Heart right ventricle (tissue), 16 donors: ENCODE results near the gene PGA4. TPM values are rescaled to one million over a fixed set of nuclear protein-coding genes. Genes with fewer than 3 reads are reported as not detected.
A peak's percentile ranks its signal among the peaks of the same experiment; 100 is the strongest.
"Not testable (repeated sequence)": the region's sequence is repeated elsewhere in the genome, so short reads cannot be mapped to it uniquely, and the experiment has no call there.

Experiments used
- ATAC-seq, 8 donors: fragments of 200-7000 bp; cut with Tn5 transposase; one replicate each; pipeline ENCODE4 v1.9.1; 2020; ENCODE audit warnings: mild to moderate bottlenecking in 8 of 8, moderate library complexity in 8 of 8, moderate number of reproducible peaks in 1 of 8
- DNase-seq, 2 donors: peaks; one replicate each; pipeline ENCODE4 v3.0.0-alpha.2; 2020
- H3K27ac ChIP-seq, 10 donors: fragments of 200-600 bp; sonication (generic) in 2 of 10; one replicate each; pipeline versions ENCODE4 v1.5.0 to v1.8.0; 2020 to 2022; ENCODE audit warnings: mild to moderate bottlenecking in 3 of 10
- H3K27me3 ChIP-seq, 7 donors: fragments of 200-600 bp; one replicate each; pipeline ENCODE4 v1.8.0; 2021 to 2022; ENCODE audit warnings: mild to moderate bottlenecking in 2 of 7
- H3K36me3 ChIP-seq, 9 donors: fragments of 200-600 bp; sonication (generic) in 1 of 9; one replicate each; pipeline versions ENCODE4 v1.5.0 to v1.8.0; 2020 to 2022; ENCODE audit warnings: mild to moderate bottlenecking in 2 of 9
- H3K4me1 ChIP-seq, 9 donors: fragments of 200-600 bp; sonication (generic) in 1 of 9; one replicate each; pipeline versions ENCODE4 v1.5.0 to v1.8.0; 2020 to 2022; ENCODE audit warnings: mild to moderate bottlenecking in 4 of 9
- H3K4me3 ChIP-seq, 10 donors: fragments of 200-600 bp; sonication (generic) in 2 of 10; one replicate each; pipeline versions ENCODE4 v1.5.0 to v1.8.0; 2020 to 2022; ENCODE audit warnings: mild to moderate bottlenecking in 7 of 10, moderate library complexity in 2 of 10
- H3K9me3 ChIP-seq, 11 donors: fragments of 200-600 bp in 10 of 11; sonication (generic) in 2 of 11; one replicate each; pipeline versions ENCODE4 v1.5.0 to v1.8.0; 2013 to 2022; ENCODE audit warnings: mild to moderate bottlenecking in 2 of 11, control low read depth in 1 of 11, moderate library complexity in 1 of 11
- WGBS, 2 donors: extraction: QIAGEN DNeasy Blood & Tissue Kit; methylation state at CpG; one replicate each; pipeline ENCODE4 v1.1.7; 2013; ENCODE audit warnings: inconsistent platforms in 1 of 2; 5-methylcytosine and 5-hydroxymethylcytosine counted together
- intact Hi-C, 10 donors: fragments of 100-400 bp; cut with DNase I; formaldehyde crosslinking; loops; one replicate each; pipeline versions ENCODE4 v1.11.1 to v1.14.2; 2022
- polyA plus RNA-seq, 2 donors: library from polyadenylated mRNA; stranded (reverse); fragments of 200-250 nt; gene quantifications; one replicate each; pipeline ENCODE4 v1.2.3, GENCODE V29; 2013
- total RNA-seq, 10 donors: library from RNA; stranded (reverse); fragmentation: NEBNext Ultra II Directional in 3 of 10; extraction: Animal tissue kit (Norgen Biotek cat#: 25700) in 3 of 10; gene quantifications; one replicate each; pipeline versions ENCODE4 v1.2.1 to v1.2.4, GENCODE V29; 2021 to 2023
- donor health status: Arrhythmogenic right ventricular cardiomyopathy.
- donor health status: ischemic (EF 13 %, LVEDD 7.1; RV severe dilation, severe dysfunction).
- donor health status: healthy with polysubstance abuse.
- donor health status: DM: no; HTN: yes; CAD: no.
- donor health status: DM: no; HTN: no; CAD: no.
- donor health status: ischemic (EF 25% LVEDD 6.9; RV normal size, moderate dysfunction).
- donor health status: ischemic (EF 25% LVEDD 5.7; RV mildly dilated, moderate dysfunction).
- donor health status: healthy.
- donor health status: DM: yes; HTN: yes; CAD: no.
- donor health status: Ischemic cardiomyopathy.
- donor health status: ischemic (EF 35%, LVEDD 5.7; RV mildly dilated, moderate dysfunction).
- donor health status: nonischemic (EF 11% LVEDD 7.7; RV severe dilation, severe dysfunction).
- donor health status: DM: yes; HTN: yes; CAD: no.
- donor health status: PGD.
- donor health status: ischemic (EF 29% LVEDD 5.4; RV normal size, mild dysfunction).
- donor health status: nonischemic (EF 23%, LVEDD 6.1; RV moderate dilation, normal function).

The PGA4 gene
- total and polyA plus RNA-seq, 12 donors: 0.76 to 2.6 (median 2.2) TPM; not detected in 8

DNA sequence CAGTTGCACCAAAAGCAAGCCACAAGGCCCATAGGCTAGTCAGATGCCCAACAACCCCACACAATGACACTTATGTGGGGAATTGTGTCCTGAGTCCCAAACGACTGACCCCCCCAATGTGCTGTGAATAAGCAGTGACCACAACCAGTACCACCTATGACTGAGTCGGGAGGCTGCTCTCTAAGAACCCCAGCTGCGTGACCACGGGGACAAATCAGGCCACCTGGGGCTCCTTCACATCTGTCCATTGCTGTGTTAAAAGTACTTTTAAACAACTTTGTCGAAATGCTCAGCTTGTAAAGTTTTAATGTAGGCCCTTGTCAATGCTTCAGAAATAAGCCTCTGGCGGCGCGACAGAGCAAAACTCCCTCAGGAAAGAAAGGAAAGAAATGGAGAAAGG is 18.1 kb downstream of the PGA4 start:
- H3K27me3 ChIP-seq, H3K36me3 ChIP-seq, H3K9me3 ChIP-seq, H3K4me1 ChIP-seq, H3K27ac ChIP-seq, DNase-seq, ATAC-seq, intact Hi-C loops, H3K4me3 ChIP-seq: not testable (repeated sequence)
- 66 to 67% methylated on average over 7 to 8 of the region's 8 CpGs for WGBS, 2 donors

DNA sequence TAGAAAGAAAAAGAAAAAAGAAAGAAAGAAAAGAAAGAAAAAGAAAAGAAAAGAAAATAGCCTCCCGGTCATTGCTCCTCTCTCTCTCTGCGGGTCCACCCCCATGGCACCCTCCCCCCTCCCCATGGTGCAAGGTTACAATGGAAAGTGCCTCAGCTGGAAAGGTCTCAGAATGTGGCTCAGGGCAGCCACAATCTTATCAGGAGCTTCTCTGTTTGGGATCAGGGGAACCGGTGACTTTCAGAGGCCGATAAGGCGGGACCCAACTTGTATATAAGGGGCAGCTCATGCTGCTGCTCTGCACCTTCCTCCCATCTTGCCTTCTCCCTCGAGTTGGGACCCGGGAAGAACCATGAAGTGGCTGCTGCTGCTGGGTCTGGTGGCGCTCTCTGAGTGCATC is 18.7 kb downstream of the PGA4 start, which contains the start of gene PGA5:
TSS of gene PGA5 (plus strand) at position 301 of the 400 bp plus-strand sequence. CDS start at position 353, 52 bp downstream.
- ATAC-seq, H3K9me3 ChIP-seq, H3K27ac ChIP-seq, H3K4me1 ChIP-seq, intact Hi-C loops, H3K36me3 ChIP-seq, H3K27me3 ChIP-seq, DNase-seq, H3K4me3 ChIP-seq: not testable (repeated sequence)
- no CpG with 5 or more reads among the region's 8 CpGs for WGBS, 2 donors

- H3K27me3 ChIP-seq, H3K4me3 ChIP-seq, H3K4me1 ChIP-seq, H3K36me3 ChIP-seq, H3K9me3 ChIP-seq, DNase-seq, H3K27ac ChIP-seq, intact Hi-C loops: not testable (repeated sequence)
- peak in 6 of 8 donors; percentile 24 to 65 (median 40) for ATAC-seq
- WGBS, 2 donors: no CpG with 5 or more reads among the region's 5 CpGs
Measured at GRCh38 chr11:61241526-61241925, 19.4 kb downstream of the PGA4 start.

DNA sequence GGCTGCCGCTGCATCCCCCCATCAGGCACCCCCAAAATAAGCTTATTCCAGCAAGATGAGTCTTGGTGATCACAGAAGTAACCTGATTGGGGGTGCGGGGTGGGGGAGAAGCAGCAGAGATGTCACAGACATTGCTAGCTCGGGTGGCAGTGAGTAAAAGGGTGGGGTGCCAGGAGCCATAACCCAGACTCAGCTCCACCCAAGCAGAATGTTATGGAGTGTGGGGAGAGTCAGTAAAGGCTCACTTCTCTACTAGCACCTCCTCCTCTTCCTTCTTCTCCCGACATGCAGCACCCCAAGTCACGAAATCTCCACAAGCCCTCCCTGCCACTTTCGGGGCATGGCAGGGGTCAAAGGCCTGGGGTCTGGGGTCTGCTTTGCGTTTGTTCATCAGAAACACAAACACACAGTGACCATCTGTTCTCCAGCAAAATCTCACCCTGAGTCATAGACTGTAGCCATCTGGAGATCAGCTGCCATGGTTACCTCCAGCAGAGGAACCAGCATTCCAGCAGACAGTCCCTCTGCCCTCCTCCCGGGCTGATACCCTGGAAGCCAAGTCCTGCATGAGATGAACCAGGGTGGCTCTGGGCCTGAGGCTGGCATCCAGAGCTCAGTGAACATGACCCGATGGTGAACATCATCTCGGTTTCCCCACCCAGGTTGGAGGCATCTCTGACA is 23.3 kb downstream of the PGA4 start:
- DNase-seq, H3K27ac ChIP-seq, ATAC-seq, H3K9me3 ChIP-seq, intact Hi-C loops, H3K27me3 ChIP-seq, H3K4me1 ChIP-seq, H3K36me3 ChIP-seq, H3K4me3 ChIP-seq: not testable (repeated sequence)
- no CpG with 5 or more reads among the region's 10 CpGs for WGBS, 2 donors

DNA sequence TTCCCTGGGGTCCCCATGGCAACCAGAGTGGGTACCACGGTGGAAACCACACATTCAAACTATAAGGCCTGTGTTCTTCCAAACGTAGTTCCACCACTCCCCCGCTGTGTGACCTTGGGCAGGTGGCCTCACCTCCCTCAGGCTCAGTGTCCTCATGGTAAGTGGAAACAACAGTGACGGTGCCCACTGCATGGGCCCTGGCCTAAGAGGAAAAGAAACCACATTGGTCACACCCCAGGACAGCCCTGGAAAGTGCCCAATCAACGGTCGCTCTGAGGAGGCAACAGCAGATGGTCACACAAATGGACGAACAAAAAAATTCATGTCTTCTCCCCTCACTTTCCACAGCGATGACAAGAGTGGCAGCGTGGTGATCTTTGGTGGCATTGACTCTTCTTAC is 25.9 kb downstream of the PGA4 start:
- H3K27ac ChIP-seq, H3K9me3 ChIP-seq, ATAC-seq, DNase-seq, H3K36me3 ChIP-seq, H3K4me3 ChIP-seq, H3K27me3 ChIP-seq, intact Hi-C loops: not testable (repeated sequence)
- peaks cover 0 to 11% (median 0%) of the 10 kb centered on the region in 9 donors for H3K4me1 ChIP-seq
- 88 to 91% methylated on average over 9 of the region's 9 CpGs for WGBS, 2 donors

DNA sequence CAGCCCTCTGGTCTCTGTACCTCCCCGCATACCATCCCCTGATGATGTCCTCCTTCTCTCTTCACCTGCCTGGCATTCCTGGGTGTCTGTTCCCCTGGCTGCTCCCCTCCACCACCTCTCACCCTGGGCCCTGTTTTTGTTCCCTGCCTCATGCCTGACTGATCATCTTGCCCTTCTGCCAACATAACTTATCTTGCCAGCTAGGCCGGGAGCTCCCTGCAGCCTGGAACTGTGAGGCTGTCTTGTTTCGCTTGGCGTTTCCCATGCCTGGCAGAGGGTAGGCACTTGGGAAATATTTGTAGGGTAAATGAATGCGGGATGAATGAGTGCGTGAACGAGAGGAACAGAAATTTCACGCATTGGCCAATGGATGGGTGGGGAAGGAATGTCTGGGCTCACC is 27.1 kb downstream of the PGA4 start:
- intact Hi-C loops, H3K27me3 ChIP-seq, H3K27ac ChIP-seq, H3K9me3 ChIP-seq, H3K4me3 ChIP-seq, H3K36me3 ChIP-seq: not testable (repeated sequence)
- ATAC-seq: peak; percentile 44 to 83 (median 70)
- WGBS, 2 donors: 75 to 80% methylated on average over 7 to 8 of the region's 8 CpGs
- DNase-seq: peak in 1 of 2 donors; percentile 24
- peaks cover 0 to 11% (median 0%) of the 10 kb centered on the region in 9 donors for H3K4me1 ChIP-seq

GRCh38 chr11:61250796-61251765 is 28.9 kb downstream of the PGA4 start:
- H3K9me3 ChIP-seq, H3K36me3 ChIP-seq, H3K4me3 ChIP-seq, H3K27me3 ChIP-seq, DNase-seq, H3K27ac ChIP-seq: not testable (repeated sequence)
- peak in 4 of 8 donors; percentile 22 to 42 (median 28) for ATAC-seq
- peaks cover 0 to 14% (median 0%) of the 10 kb centered on the region in 9 donors for H3K4me1 ChIP-seq
- 56 to 62% methylated on average over 20 of the region's 20 CpGs for WGBS, 2 donors
- intact Hi-C loops: loop anchor here in 3 of 10 donors (10.0 kb wide), 2 partner anchors 84 to 134 kb away; partner anchors contain the start of genes DDB1 (in 1 of the 3) and TKFC (in 1 of the 3)

- 44 to 47% methylated on average over 1 of the region's 1 CpG for WGBS, 2 donors
- H3K4me3 ChIP-seq, DNase-seq, H3K27me3 ChIP-seq, ATAC-seq, H3K9me3 ChIP-seq, H3K36me3 ChIP-seq, H3K27ac ChIP-seq: not testable (repeated sequence)
- intact Hi-C loops: loop anchor here in 3 of 10 donors (10.0 kb wide), 2 partner anchors 82 to 132 kb away; partner anchors contain the start of genes DDB1 (in 1 of the 3) and TKFC (in 1 of the 3)
- H3K4me1 ChIP-seq: peaks cover 0 to 14% (median 0%) of the 10 kb centered on the region in 9 donors
Measured at GRCh38 chr11:61252332-61252731, 30.2 kb downstream of the PGA4 start.
